GM23338 (cell line): ENCODE data around the gene NAA15. TPM values are rescaled to one million over a fixed set of nuclear protein-coding genes. Genes with fewer than 3 reads are reported as not detected.

Source experiments
- ATAC-seq: fragments of 200-7000 bp; cut with Tn5 transposase; 3 replicates; pipeline ENCODE4 v1.9.1; 2020
- DNase-seq: peaks from one replicate; pipeline ENCODE4 v3.0.0-alpha.2; 2015; ENCODE audit warnings: low spot score
- H2AFZ ChIP-seq: fragments of 200-600 bp; sonication (generic); 2 replicates; pipeline ENCODE4 v1.8.0; 2016; ENCODE audit warnings: antibody characterized with exemption, mild to moderate bottlenecking, moderate library complexity
- H3F3A ChIP-seq: fragments of 200-600 bp; sonication (generic); replicated peaks from 2 replicates; pipeline ENCODE4 v1.8.0; 2017; ENCODE audit warnings: antibody characterized with exemption, mixed run types, low read depth
- H3K27ac ChIP-seq: fragments of 200-600 bp; sonication (generic); 2 replicates; pipeline ENCODE4 v1.6.1; 2016; ENCODE audit warnings: low read depth
- H3K27me3 ChIP-seq: fragments of 200-600 bp; sonication (generic); 2 replicates; pipeline ENCODE4 v1.8.0; 2016; ENCODE audit warnings: mild to moderate bottlenecking, mixed run types, moderate library complexity; ENCODE audit not compliant: insufficient read depth
- H3K36me3 ChIP-seq: fragments of 200-600 bp; sonication (generic); 2 replicates; pipeline ENCODE4 v1.8.0; 2016; ENCODE audit warnings: mild to moderate bottlenecking; ENCODE audit not compliant: insufficient read depth
- H3K4me1 ChIP-seq: fragments of 200-600 bp; sonication (generic); 2 replicates; pipeline ENCODE4 v1.8.0; 2016; ENCODE audit warnings: mild to moderate bottlenecking, moderate library complexity; ENCODE audit not compliant: insufficient read depth
- H3K4me2 ChIP-seq: fragments of 200-600 bp; sonication (generic); 2 replicates; pipeline ENCODE4 v1.7.1; 2017; ENCODE audit warnings: mixed run types
- H3K4me3 ChIP-seq: fragments of 200-600 bp; sonication (generic); 2 replicates; pipeline ENCODE4 v1.6.1; 2016; ENCODE audit warnings: mixed run types
- H3K79me2 ChIP-seq: fragments of 200-600 bp; sonication (generic); replicated peaks from 2 replicates; pipeline ENCODE4 v1.8.0; 2017; ENCODE audit warnings: mild to moderate bottlenecking; ENCODE audit not compliant: insufficient read depth
- H3K9me2 ChIP-seq: fragments of 200-600 bp; sonication (generic); 2 replicates; pipeline ENCODE4 v1.8.0; 2017; ENCODE audit not compliant: insufficient read depth
- H4K20me1 ChIP-seq: fragments of 200-600 bp; sonication (generic); replicated peaks from 2 replicates; pipeline ENCODE4 v1.8.0; 2017; ENCODE audit warnings: mild to moderate bottlenecking; ENCODE audit not compliant: insufficient read depth
- H3K27ac Mint-ChIP-seq: 2 replicates; pipeline ENCODE4 v1.8.0; 2020; ENCODE audit warnings: inconsistent platforms, mild to moderate bottlenecking, moderate library complexity, mixed read lengths
- H3K27me3 Mint-ChIP-seq: 3 replicates; pipeline ENCODE4 v1.8.0; 2022; ENCODE audit warnings: low read depth, mild to moderate bottlenecking, moderate library complexity, mixed read lengths, inconsistent platforms; ENCODE audit not compliant: insufficient read depth, poor library complexity
- H3K36me3 Mint-ChIP-seq: 3 replicates; pipeline ENCODE4 v1.8.0; 2021; ENCODE audit warnings: low read depth, mild to moderate bottlenecking, inconsistent platforms, moderate library complexity, mixed read lengths
- H3K4me1 Mint-ChIP-seq: 3 replicates; pipeline ENCODE4 v1.8.0; 2020; ENCODE audit warnings: mild to moderate bottlenecking, inconsistent platforms, mixed read lengths
- H3K4me3 Mint-ChIP-seq: 3 replicates; pipeline ENCODE4 v1.8.0; 2021; ENCODE audit warnings: moderate library complexity, mild to moderate bottlenecking, inconsistent platforms, mixed read lengths
- H3K9me3 Mint-ChIP-seq: 3 replicates; pipeline ENCODE4 v1.8.0; 2020; ENCODE audit warnings: moderate library complexity, mild to moderate bottlenecking, inconsistent platforms, mixed read lengths
- EZH2 ChIP-seq: fragments of 200-600 bp; sonication (generic); IDR thresholded peaks from one replicate; pipeline ENCODE4 v1.8.0; 2017; ENCODE audit warnings: antibody characterized with exemption, mild to moderate bottlenecking, low read depth; ENCODE audit not compliant: unreplicated experiment
- EZH2phosphoT487 ChIP-seq: fragments of 200-600 bp; sonication (generic); IDR thresholded peaks from one replicate; pipeline ENCODE4 v1.8.1; 2018; ENCODE audit warnings: antibody characterized with exemption; ENCODE audit not compliant: unreplicated experiment
- POLR2AphosphoS5 ChIP-seq: IDR thresholded peaks from 2 replicates; pipeline ENCODE4 v1.6.1; 2016; ENCODE audit warnings: antibody characterized with exemption, low read depth
- ZNF331 ChIP-seq: fragments of 250-450 bp; sonication (Bioruptor Pico); IDR thresholded peaks from 2 replicates; pipeline ENCODE4 v1.5.0; 2020; ENCODE audit warnings: low read depth, mild to moderate bottlenecking, moderate library complexity
- polyA plus RNA-seq: library from polyadenylated mRNA; unstranded; fragments of >200 nt; fragmentation: Nextera tagmentation; extraction: Ambion mirVana; gene quantifications from 2 replicates; pipeline ENCODE4 v1.2.1, GENCODE V29; 2016
- total RNA-seq: library from RNA; depleted of rRNA; stranded (reverse); fragments of >200 nt; shearing (Covaris generic); gene quantifications from 2 replicates; pipeline ENCODE4 v1.2.3, GENCODE V29; 2014
- TF ChIP-seq, protein P1 (sequence below): IDR thresholded peaks from 2 replicates; pipeline ENCODE4 v1.6.1; 2016; ENCODE audit warnings: antibody characterized with exemption
- TF ChIP-seq, protein P2 (sequence below): IDR thresholded peaks from one replicate; pipeline ENCODE4 v1.6.1; 2018; ENCODE audit warnings: antibody characterized with exemption; ENCODE audit not compliant: unreplicated experiment

NAA15 gene
- total and polyA plus RNA-seq, 2 experiments from 2014 or later, result 80.1 to 101 TPM

DNA sequence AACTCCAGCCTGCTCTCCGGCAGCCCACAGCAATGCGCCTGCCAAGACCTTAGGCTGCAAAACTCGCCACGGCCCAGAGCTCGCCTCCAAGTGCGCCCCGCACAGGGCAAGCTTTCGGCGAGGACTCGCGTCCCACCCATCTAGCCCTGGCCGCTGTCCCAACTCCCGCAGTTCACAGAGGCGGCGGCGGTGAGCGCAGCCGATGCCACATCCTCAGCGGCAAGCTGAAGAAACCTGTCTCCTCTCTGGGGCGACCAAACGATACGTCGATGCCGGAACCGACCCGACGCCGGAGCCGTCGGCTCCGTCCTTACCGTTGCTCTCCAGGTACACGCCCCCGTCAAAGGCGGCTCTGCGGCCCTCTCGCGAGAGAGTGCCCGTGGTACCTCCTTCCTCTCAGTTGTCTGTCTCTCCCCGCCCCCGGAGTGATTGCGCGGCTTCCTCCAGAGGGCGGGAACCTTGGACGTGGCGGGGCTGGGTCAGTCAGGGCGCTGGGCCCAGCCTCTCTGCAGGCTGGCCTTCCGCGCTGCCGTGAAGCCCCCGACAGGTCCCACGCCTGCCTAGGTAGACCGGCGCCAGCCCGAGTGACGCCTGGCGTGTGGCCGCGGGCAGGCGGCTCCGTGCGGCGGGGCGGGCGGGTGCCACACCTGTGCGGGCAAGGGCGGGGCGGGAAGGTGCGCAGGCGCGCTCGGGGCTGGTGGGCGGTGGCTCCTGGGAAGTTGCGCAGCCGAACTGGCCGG lies 152.2 kb downstream of the NAA15 start (continued):
- TF ChIP-seq, protein P1, sequence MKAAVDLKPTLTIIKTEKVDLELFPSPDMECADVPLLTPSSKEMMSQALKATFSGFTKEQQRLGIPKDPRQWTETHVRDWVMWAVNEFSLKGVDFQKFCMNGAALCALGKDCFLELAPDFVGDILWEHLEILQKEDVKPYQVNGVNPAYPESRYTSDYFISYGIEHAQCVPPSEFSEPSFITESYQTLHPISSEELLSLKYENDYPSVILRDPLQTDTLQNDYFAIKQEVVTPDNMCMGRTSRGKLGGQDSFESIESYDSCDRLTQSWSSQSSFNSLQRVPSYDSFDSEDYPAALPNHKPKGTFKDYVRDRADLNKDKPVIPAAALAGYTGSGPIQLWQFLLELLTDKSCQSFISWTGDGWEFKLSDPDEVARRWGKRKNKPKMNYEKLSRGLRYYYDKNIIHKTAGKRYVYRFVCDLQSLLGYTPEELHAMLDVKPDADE, result no peak
- no peak for TF ChIP-seq EZH2phosphoT487
- TF ChIP-seq ZNF331 (CRISPR knock-in tag), result no peak
- TF ChIP-seq, protein P2, sequence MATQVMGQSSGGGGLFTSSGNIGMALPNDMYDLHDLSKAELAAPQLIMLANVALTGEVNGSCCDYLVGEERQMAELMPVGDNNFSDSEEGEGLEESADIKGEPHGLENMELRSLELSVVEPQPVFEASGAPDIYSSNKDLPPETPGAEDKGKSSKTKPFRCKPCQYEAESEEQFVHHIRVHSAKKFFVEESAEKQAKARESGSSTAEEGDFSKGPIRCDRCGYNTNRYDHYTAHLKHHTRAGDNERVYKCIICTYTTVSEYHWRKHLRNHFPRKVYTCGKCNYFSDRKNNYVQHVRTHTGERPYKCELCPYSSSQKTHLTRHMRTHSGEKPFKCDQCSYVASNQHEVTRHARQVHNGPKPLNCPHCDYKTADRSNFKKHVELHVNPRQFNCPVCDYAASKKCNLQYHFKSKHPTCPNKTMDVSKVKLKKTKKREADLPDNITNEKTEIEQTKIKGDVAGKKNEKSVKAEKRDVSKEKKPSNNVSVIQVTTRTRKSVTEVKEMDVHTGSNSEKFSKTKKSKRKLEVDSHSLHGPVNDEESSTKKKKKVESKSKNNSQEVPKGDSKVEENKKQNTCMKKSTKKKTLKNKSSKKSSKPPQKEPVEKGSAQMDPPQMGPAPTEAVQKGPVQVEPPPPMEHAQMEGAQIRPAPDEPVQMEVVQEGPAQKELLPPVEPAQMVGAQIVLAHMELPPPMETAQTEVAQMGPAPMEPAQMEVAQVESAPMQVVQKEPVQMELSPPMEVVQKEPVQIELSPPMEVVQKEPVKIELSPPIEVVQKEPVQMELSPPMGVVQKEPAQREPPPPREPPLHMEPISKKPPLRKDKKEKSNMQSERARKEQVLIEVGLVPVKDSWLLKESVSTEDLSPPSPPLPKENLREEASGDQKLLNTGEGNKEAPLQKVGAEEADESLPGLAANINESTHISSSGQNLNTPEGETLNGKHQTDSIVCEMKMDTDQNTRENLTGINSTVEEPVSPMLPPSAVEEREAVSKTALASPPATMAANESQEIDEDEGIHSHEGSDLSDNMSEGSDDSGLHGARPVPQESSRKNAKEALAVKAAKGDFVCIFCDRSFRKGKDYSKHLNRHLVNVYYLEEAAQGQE, result no peak
- TF ChIP-seq EZH2, result no peak

DNA sequence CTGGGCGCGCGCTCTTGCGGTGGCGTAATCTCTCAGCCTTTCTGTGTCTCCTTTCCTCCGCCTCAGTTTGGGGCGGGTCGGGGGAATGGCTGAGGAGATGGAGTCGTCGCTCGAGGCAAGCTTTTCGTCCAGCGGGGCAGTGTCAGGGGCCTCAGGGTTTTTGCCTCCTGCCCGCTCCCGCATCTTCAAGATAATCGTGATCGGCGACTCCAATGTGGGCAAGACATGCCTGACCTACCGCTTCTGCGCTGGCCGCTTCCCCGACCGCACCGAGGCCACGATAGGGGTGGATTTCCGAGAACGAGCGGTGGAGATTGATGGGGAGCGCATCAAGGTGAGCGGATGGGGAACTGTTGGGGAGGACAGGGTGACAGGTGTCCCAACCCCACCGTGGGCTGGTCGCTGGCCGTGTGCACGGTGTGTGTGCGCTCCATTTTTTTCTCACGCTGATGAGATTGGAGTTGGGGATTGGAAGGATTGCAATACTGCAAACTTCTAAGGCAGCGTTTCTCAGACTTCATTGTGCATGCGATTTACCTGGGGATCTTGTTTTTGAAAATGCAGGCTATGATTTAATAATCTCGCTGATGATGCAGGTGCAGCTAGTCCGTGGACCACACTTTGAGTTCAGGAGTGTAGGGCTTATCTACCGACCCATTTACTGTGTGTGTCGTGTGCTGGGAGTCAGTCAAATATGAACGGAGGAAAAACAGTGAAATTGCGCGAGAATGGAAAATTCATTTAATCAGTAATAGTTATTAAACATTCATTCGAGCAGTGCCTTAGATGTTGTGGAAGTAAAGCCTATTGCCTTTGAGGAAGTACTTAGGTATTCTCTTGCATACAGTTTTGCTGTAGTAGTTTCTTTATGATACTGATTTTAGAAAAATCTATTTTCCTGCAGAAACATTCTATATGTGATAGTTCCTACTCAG lies 153.1 kb downstream of the NAA15 start, which contains the start of gene RAB33B:
Gene RAB33B (plus strand): TSS at position 11 of the 935 bp plus-strand sequence. CDS start 75 bp downstream, at position 86.
- H3K27me3 ChIP-seq, result no peaks in the 10 kb centered on the region
- DNase-seq (no peak), ATAC-seq (peak; percentile 14)
- peak within 1 kb of the TSS; percentile 98 for H3K27ac Mint-ChIP-seq
- peaks cover 41% of the 10 kb centered on the region for H3K4me1 ChIP-seq
- peaks cover 9% of the 10 kb centered on the region; the same call in 2 of the 3 replicates for H3K36me3 Mint-ChIP-seq
- peak within 1 kb of the TSS; percentile 84 for H2AFZ ChIP-seq
- peaks cover 7% of the 10 kb centered on the region for H3F3A ChIP-seq
- peak within 1 kb of the TSS; percentile 97 for H3K27ac ChIP-seq
- H3K4me3 Mint-ChIP-seq, result peak within 1 kb of the TSS; percentile 96
- H4K20me1 ChIP-seq, result peaks cover 8% of the 10 kb centered on the region; the same call in 1 of the 2 replicates
- peaks cover 53% of the 10 kb centered on the region for H3K4me1 Mint-ChIP-seq
- H3K4me2 ChIP-seq, result peak within 1 kb of the TSS; percentile 81
- peak within 1 kb of the TSS; percentile 95 for H3K4me3 ChIP-seq
- no peaks in the 10 kb centered on the region for H3K36me3 ChIP-seq
- H3K27me3 Mint-ChIP-seq, result peaks cover 10% of the 10 kb centered on the region
- H3K9me2 ChIP-seq, result no peaks in the 10 kb centered on the region
- no peaks in the 10 kb centered on the region for H3K9me3 Mint-ChIP-seq
- H3K79me2 ChIP-seq, result peaks cover 64% of the 10 kb centered on the region
- TF ChIP-seq POLR2AphosphoS5, result no peak; the same call in 1 of the 2 replicates
- TF ChIP-seq, protein P1, result no peak
- TF ChIP-seq, protein P2, result no peak
